ENCODE results near the gene NGFR. TPM values are rescaled to one million over a fixed set of nuclear protein-coding genes. Genes with fewer than 3 reads are reported as not detected.
A peak's percentile ranks its signal among the peaks of the same experiment; 100 is the strongest.

The NGFR gene
- 6.5 TPM for total RNA-seq

GRCh38 chr17:49494986-49495841 is at the start of gene NGFR:
Gene NGFR, plus strand, starts transcription at chr17:49495293. Its CDS starts 125 bp downstream, at chr17:49495418.
- peak; percentile 52 for ATAC-seq

DNA sequence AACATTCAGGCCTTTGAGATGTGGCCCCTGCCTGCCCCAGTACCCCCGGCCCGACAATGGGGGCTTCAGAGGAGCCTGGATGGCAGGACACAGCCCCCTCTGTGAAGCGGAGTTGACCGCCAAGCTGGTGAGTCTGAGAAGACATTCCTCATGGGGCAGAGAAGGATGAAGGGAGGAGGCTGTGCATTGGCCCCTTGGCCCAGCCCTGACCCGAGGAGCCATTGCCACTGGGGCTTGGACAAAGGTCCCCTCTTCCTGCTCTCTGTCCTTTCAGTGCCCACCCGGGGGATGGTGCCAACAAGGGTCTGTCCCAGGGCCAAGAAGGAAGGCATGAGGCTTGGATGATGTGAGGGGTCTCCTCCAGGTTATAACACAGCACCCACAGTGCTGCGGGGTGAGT is 49.5 kb upstream of the NGFR start:
- no peak for ATAC-seq

DNA sequence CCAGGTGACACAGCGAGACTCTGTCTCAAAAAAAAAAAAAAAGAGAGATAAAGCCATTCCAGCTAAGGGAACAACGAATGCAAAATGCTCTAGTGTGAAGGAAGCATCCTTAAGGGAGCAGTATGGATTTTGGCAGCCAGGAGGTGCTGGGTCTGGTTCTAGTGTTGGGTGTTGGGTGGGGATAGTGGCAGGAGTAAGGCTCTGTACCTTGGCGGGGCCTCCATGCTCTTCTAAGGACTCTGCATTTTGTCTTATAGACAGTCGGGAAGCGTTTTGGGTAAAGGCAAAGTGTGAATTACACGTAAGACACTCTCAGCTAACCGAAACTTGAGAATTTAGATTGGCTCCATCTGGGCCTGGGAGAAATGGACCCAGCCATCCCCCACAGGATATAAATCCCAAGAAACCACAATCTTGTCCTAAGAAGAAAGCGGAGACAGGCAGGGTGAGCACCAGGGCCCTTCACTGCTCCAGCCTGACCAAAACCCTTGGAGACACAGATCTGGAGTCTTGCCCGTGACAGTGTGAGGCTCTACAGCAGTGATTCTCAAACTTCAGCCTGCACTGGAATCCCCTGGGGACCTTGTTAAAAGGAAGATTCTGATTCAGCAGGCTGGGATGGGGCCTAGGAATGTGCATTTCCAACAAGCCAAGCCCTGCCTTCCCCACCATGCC is 47.3 kb upstream of the NGFR start:
- ATAC-seq: no peak

- ATAC-seq: no peak
Measured at GRCh38 chr17:49450181-49450580, 44.9 kb upstream of the NGFR start.

DNA sequence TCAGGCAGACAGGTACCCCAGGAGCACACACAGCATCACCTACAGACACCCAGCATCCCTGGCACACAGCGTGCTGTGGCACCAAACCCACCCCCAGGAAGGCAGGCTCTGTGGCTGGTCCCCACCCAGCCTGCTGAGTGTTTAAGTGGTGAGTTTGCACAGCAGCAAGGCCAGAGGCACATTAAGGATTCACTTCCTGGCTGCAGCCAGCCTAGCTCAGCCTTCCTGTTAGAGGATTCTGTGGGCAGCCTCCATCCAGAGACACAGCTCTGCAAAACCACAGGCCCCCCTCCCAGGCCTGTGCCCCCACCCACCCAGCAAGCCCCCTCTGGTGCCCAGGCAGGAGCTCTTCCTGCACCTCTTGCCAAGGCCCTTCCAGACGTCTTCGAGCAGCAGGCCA is 44.4 kb upstream of the NGFR start:
- peak; percentile 30 for ATAC-seq

DNA sequence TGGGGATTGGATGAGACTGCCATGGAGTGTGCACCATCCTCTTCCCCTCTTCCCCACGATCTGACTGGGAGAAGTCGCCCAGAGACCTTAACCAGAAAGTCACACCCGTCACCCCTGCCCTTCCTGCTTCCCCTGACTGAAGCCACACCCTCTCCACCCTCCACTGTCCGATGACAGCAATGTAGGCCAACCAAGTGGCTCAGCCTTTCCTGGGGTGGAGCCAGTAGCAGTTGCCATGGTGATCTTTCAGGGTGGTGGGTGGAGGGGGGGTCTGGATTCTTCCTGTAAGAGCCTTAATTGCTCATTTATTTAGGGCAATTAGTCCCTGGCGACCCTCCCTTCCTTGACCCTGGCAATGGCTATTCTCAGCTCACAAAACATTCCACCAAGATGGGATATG is 42.9 kb upstream of the NGFR start:
- no peak for ATAC-seq

DNA sequence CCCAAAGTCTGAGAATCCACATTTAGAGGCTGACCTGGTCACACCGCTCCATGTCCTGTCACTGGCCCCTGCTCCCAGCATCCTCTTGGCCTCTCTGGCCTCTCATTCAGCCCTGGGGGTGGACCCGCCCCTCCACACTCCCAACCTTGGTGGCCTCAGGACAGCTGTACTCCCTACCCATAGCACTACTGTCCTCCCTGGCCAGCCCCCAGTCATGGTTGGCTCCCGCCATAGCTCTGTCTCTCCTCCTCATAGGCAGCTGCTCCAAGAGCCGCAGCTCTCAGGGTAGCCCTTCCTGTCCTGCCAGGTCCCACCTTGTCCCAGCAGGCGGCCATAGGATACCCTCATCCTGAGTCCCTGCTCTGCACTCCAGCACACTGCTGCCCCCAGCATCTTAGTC is 42.4 kb upstream of the NGFR start:
- ATAC-seq: no peak

GRCh38 chr17:49454050-49454449 is 41.0 kb upstream of the NGFR start:
- no peak for ATAC-seq

- no peak for ATAC-seq
Measured at GRCh38 chr17:49455272-49455861, 39.7 kb upstream of the NGFR start.

- ATAC-seq: no peak
Measured at GRCh38 chr17:49456183-49456965, 38.7 kb upstream of the NGFR start.

GRCh38 chr17:49457564-49458535 is 37.2 kb upstream of the NGFR start:
- no peak for ATAC-seq

- no peak for ATAC-seq
Measured at GRCh38 chr17:49459401-49459984, 35.6 kb upstream of the NGFR start.

GRCh38 chr17:49460401-49460800 is 34.7 kb upstream of the NGFR start:
- ATAC-seq: no peak

DNA sequence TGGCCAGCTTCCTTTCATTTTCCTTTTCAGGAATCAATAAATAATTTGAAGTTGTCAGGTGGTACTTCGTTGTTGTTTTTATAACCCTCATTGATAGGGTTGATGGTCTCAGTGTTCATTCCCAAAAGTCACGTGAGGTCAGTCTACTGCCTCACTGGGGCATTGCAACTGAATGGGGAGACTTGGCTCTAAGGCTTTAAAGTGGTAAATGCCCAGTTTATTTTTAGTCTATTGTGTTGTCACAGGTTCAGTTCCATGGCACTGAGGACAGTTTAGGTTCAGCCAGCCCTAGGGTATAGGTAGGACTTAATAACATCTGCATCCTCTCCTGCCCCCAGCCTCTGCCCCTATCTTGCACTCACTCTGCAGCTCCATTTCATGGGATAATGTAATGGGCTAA is 33.5 kb upstream of the NGFR start:
- ATAC-seq: no peak

- ATAC-seq: no peak
Measured at GRCh38 chr17:49464049-49464448, 31.0 kb upstream of the NGFR start.

DNA sequence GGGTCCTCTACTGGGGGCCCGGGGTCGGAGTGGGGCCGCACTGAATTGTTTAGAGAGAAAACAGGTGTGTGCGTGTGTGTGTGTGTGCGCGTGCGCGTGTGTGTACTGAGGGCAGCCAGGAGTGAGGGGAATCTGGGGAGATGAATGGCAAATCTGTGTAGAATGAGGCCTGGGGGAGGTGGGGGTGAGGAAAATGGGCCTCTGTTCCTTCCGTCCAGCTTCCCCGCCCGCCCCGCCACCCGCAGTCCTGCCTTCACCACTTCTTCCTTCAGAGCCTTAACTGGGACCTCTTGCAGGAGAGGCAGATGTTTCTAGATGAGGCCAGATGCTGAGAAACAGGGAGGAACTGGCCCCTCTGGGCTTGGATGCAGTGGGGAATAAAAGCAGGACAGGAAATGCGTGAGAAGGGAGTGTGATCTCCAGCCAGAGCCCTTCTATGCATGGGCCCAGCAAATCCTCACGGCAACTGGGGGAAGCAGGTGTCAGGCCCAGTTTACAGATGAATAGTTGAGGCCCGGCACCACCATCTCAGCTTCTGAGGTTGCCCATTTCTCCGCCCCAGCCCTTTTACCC is 29.7 kb upstream of the NGFR start:
- no peak for ATAC-seq

DNA sequence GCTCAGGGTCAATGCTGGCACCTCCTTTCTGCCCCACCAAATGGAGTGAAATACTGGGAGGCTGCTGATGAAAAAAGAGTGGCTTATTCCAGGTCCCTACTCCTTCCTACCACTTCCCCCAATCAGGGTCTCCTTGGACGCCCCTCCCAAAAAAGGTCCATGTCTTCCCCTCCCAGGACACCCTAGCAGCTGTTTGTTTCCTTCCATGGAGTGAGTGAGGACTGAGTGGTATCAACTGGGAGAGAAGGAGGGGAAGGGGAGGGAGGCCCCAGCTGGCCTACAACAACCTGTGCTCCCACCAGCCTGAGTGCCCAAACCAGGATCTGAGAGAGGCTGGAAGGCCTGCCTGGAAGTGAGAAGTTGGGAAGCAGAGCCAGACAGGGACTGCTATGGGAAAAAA is 28.7 kb upstream of the NGFR start:
- no peak for ATAC-seq

DNA sequence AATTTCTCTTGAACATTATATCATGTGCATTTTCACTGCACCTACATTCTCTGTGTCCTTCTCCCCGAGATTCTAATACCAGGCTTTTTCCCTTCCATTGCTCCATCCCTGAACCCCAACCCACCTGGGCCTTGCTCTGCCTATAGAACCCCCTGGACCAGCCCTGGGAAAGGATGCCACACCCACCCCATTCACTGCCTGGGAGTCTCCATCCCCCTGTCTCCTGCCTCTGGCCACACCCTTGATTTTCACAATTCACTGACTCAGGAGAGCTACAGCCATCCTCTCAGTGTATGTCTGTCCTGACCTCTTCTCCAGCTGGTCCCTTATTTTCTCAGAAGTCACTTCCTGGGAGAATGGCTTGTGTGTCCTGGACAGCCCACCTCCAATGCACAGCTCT is 27.9 kb upstream of the NGFR start:
- no peak for ATAC-seq

- ATAC-seq: no peak
Measured at GRCh38 chr17:49468811-49469385, 26.2 kb upstream of the NGFR start.

Data from esophagus mucosa (tissue), 1 donor.